GM18870 (cell line): ENCODE data around the gene PER3.

Experiments
- ATAC-seq: cut with Tn5 transposase; IDR thresholded peaks from one replicate; pipeline ENCODE4 v1.9.1; 2021; ENCODE audit warnings: moderate library complexity; ENCODE audit not compliant: unreplicated experiment

PER3 gene

GRCh38 chr1:7831458-7831857 lies 47.4 kb downstream of the PER3 start:
- no peak for ATAC-seq

- no peak for ATAC-seq
Observed at GRCh38 chr1:7833035-7833434, 48.9 kb downstream of the PER3 start.

- ATAC-seq = no peak
Observed at GRCh38 chr1:7838714-7839113, 54.6 kb downstream of the PER3 start.

- ATAC-seq = no peak
Observed at GRCh38 chr1:7839526-7839925, 55.4 kb downstream of the PER3 start.

- no peak for ATAC-seq
Observed at GRCh38 chr1:7842517-7842916, 58.4 kb downstream of the PER3 start.

- ATAC-seq = no peak
Observed at GRCh38 chr1:7845761-7846160, 61.7 kb downstream of the PER3 start.

- no peak for ATAC-seq
Observed at GRCh38 chr1:7846656-7847055, 62.6 kb downstream of the PER3 start.

- ATAC-seq = no peak
Observed at GRCh38 chr1:7847599-7847998, 63.5 kb downstream of the PER3 start.

GRCh38 chr1:7850786-7851185 lies 66.7 kb downstream of the PER3 start:
- ATAC-seq = no peak

GRCh38 chr1:7852804-7853683 lies 69.0 kb downstream of the PER3 start, which contains the start of gene UTS2:
Gene UTS2 (minus strand): TSS chr1:7853065. CDS start chr1:7853003, 62 bp downstream.
- no peak for ATAC-seq

- no peak for ATAC-seq
Observed at GRCh38 chr1:7853684-7854026, 69.6 kb downstream of the PER3 start.

- ATAC-seq = no peak
Observed at GRCh38 chr1:7856345-7856744, 72.3 kb downstream of the PER3 start.

- no peak for ATAC-seq
Observed at GRCh38 chr1:7857000-7857399, 72.9 kb downstream of the PER3 start.

GRCh38 chr1:7857985-7858384 lies 73.9 kb downstream of the PER3 start:
- no peak for ATAC-seq

GRCh38 chr1:7859406-7859805 lies 75.3 kb downstream of the PER3 start:
- no peak for ATAC-seq

- ATAC-seq = no peak
Observed at GRCh38 chr1:7860130-7860529, 76.0 kb downstream of the PER3 start.

GRCh38 chr1:7861452-7861851 lies 77.4 kb downstream of the PER3 start:
- no peak for ATAC-seq

- ATAC-seq = no peak
Observed at GRCh38 chr1:7862211-7863060, 78.3 kb downstream of the PER3 start.

GRCh38 chr1:7863756-7864328 lies 79.8 kb downstream of the PER3 start:
- ATAC-seq = no peak

- no peak for ATAC-seq
Observed at GRCh38 chr1:7865978-7866377, 81.9 kb downstream of the PER3 start.

GRCh38 chr1:7868070-7868780 lies 84.1 kb downstream of the PER3 start:
- ATAC-seq = no peak
